HepG2 (cell line): ENCODE data around the gene NOC3L. TPM values are rescaled to one million over a fixed set of nuclear protein-coding genes. Genes with fewer than 3 reads are reported as not detected.

ENCODE experiments used
- ARID2 ChIP-seq: sonication (generic); formaldehyde crosslinking; IDR thresholded peaks from 2 replicates; pipeline ENCODE4 v1.8.1; 2022; ENCODE audit warnings: mild to moderate bottlenecking, missing genetic modification reagents, borderline replicate concordance
- CBFB ChIP-seq: sonication (generic); formaldehyde crosslinking; IDR thresholded peaks from 2 replicates; pipeline ENCODE4 v1.4.0; 2020; ENCODE audit warnings: missing genetic modification reagents
- GFI1 ChIP-seq: sonication (generic); formaldehyde crosslinking; IDR thresholded peaks from 2 replicates; pipeline ENCODE4 v1.5.0; 2020; ENCODE audit warnings: missing genetic modification reagents, mild to moderate bottlenecking, borderline replicate concordance
- KLF11 ChIP-seq: IDR thresholded peaks from 2 replicates; pipeline ENCODE4 v1.6.1; 2016; ENCODE audit warnings: missing compliant biosample characterization
- MAFK ChIP-seq, 2 experiments: IDR thresholded peaks in 1 of 2; conservative IDR thresholded peaks in 1 of 2; 2 replicates each; pipeline ENCODE4 v1.6.1; 2011; ENCODE audit warnings: improper control_type of control experiment in 2 of 2, low read length in 2 of 2
- MED13 ChIP-seq: sonication (generic); formaldehyde crosslinking; IDR thresholded peaks from 2 replicates; pipeline ENCODE4 v1.5.0; 2020; ENCODE audit warnings: missing genetic modification reagents
- ZNF292 ChIP-seq: sonication (generic); formaldehyde crosslinking; IDR thresholded peaks from 2 replicates; pipeline ENCODE4 v1.8.1; 2022; ENCODE audit warnings: mild to moderate bottlenecking, low read depth, missing genetic modification reagents, borderline replicate concordance
- ZNF552 ChIP-seq: sonication (generic); formaldehyde crosslinking; IDR thresholded peaks from 2 replicates; pipeline ENCODE4 v1.9.0; 2022; ENCODE audit warnings: missing genetic modification reagents, mild to moderate bottlenecking, borderline replicate concordance
- ZNF569 ChIP-seq: sonication (generic); formaldehyde crosslinking; IDR thresholded peaks from 2 replicates; pipeline ENCODE4 v1.5.0; 2020; ENCODE audit warnings: mild to moderate bottlenecking, missing genetic modification reagents, moderate library complexity, borderline replicate concordance
- ZNF850 ChIP-seq: sonication (generic); formaldehyde crosslinking; conservative IDR thresholded peaks from 2 replicates; pipeline ENCODE4 v1.9.0; 2021; ENCODE audit warnings: mild to moderate bottlenecking, missing genetic modification reagents
- polyA plus RNA-seq, 8 experiments: library from polyadenylated mRNA; depleted of rRNA in 3 of 8; stranded (reverse) in 7 of 8; unstranded in 1 of 8; fragments of >200 nt; fragmentation: Illumina TruSeq in 4 of 8; extraction: Trizol in 4 of 8; gene quantifications; 2 replicates each; pipeline versions ENCODE4 v1.2.1 to v1.2.3, GENCODE V29; 2011 to 2016; ENCODE audit warnings: low read depth in 4 of 8, missing spikeins in 1 of 8, mixed read lengths in 1 of 8; ENCODE audit not compliant: insufficient read depth in 1 of 8
- total RNA-seq, 5 experiments: library from RNA; depleted of rRNA; stranded (reverse); fragments of >200 nt; fragmentation: Illumina TruSeq; extraction: Trizol; gene quantifications; 2 replicates each; pipeline ENCODE4 v1.2.3, GENCODE V29; 2016; ENCODE audit warnings: low read depth in 1 of 5
- TF ChIP-seq, protein P1 (sequence below): sonication (generic); formaldehyde crosslinking; IDR thresholded peaks from 2 replicates; pipeline ENCODE4 v1.4.0; 2020; ENCODE audit warnings: mild to moderate bottlenecking, missing genetic modification reagents, borderline replicate concordance
- TF ChIP-seq, protein P2 (sequence below): sonication (generic); formaldehyde crosslinking; IDR thresholded peaks from 2 replicates; pipeline ENCODE4 v1.4.0; 2020; ENCODE audit warnings: mild to moderate bottlenecking, missing genetic modification reagents
- TF ChIP-seq, protein P3 (sequence below): sonication (generic); formaldehyde crosslinking; IDR thresholded peaks from 2 replicates; pipeline ENCODE4 v1.5.1; 2020; ENCODE audit warnings: mild to moderate bottlenecking, missing genetic modification reagents
- TF ChIP-seq, protein P4 (sequence below): sonication (generic); formaldehyde crosslinking; IDR thresholded peaks from 2 replicates; pipeline ENCODE4 v1.4.0; 2020; ENCODE audit warnings: missing genetic modification reagents, borderline replicate concordance

The NOC3L gene
- total and polyA plus RNA-seq, 2 of the 13 experiments (the other 11 are each of a cell fraction or from before 2014, with no cell fraction given), result 7.8 to 36.6 TPM

DNA sequence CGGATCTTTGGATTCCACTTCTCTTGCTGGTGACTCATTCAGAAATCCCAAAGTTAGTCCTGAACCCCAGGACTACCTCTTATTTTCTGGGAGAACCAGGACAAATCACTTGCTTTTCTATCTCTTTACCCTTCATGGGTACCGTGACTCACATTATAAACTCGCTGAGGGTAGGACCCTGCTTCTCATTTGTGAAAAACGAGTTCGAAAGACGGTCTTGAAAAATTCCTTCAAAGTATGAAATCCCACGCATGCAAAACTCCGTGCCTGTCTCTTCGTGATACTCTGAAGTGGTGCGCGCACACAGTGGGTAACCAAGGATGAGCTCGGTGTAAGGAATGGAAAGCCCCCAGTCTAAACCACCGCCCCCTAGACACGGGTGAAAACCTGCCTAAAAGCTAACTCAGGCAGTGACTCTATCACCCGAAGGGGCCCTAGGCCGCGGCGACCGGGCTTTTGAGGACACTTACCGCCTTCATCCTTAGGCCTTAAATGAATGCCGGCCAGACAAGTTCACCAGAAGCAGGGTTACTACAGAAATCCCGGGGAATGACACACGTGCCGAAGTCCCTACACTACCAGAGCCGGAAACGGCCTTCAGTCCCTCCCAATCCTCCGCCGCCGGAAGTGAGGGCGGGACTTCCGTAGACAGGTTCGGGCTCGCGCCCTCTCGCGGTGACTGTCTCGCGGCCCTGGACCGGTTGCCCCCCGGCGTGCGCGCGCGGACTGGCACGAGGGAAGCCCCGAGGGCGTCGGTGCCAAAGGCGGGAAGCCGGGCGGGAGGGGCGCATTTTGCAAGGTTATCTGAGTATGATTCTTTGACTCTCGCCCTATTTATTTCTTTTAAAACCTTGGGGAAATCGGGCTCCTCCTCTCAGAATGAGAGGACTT, at the start of gene NOC3L (continued):
- TF ChIP-seq ZNF552 (CRISPR knock-in tag) (peak; percentile 97; the same call in 1 of the 2 replicates), MAFK (conservative IDR thresholded peaks at IDR 0.05 in 1 of 2, IDR thresholded peaks at IDR 0.05 in 1 of 2; ENCODE audit: low read length in 2 of 2) (no peak), ZNF569 (CRISPR knock-in tag) (0 out of 2 replicates have a peak, but pooled peaks have one; percentile 85), GFI1 (CRISPR knock-in tag) (peak; percentile 93), CBFB (peak; percentile 81), ARID2 (CRISPR knock-in tag) (peak; percentile 95), ZNF850 (no peak), MED13 (no peak; the same call in none of the 2 replicates), KLF11 (CRISPR knock-in tag) (peak; percentile 98), ZNF292 (peak; percentile 70; the same call in 1 of the 2 replicates)
- TF ChIP-seq, protein P1, sequence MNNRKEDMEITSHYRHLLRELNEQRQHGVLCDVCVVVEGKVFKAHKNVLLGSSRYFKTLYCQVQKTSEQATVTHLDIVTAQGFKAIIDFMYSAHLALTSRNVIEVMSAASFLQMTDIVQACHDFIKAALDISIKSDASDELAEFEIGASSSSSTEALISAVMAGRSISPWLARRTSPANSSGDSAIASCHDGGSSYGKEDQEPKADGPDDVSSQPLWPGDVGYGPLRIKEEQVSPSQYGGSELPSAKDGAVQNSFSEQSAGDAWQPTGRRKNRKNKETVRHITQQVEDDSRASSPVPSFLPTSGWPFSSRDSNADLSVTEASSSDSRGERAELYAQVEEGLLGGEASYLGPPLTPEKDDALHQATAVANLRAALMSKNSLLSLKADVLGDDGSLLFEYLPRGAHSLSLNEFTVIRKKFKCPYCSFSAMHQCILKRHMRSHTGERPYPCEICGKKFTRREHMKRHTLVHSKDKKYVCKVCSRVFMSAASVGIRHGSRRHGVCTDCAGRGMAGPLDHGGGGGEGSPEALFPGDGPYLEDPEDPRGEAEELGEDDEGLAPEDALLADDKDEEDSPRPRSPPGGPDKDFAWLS, result no peak
- TF ChIP-seq, protein P2, sequence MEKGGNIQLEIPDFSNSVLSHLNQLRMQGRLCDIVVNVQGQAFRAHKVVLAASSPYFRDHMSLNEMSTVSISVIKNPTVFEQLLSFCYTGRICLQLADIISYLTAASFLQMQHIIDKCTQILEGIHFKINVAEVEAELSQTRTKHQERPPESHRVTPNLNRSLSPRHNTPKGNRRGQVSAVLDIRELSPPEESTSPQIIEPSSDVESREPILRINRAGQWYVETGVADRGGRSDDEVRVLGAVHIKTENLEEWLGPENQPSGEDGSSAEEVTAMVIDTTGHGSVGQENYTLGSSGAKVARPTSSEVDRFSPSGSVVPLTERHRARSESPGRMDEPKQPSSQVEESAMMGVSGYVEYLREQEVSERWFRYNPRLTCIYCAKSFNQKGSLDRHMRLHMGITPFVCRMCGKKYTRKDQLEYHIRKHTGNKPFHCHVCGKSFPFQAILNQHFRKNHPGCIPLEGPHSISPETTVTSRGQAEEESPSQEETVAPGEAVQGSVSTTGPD (CRISPR knock-in tag), result no peak
- TF ChIP-seq, protein P3, sequence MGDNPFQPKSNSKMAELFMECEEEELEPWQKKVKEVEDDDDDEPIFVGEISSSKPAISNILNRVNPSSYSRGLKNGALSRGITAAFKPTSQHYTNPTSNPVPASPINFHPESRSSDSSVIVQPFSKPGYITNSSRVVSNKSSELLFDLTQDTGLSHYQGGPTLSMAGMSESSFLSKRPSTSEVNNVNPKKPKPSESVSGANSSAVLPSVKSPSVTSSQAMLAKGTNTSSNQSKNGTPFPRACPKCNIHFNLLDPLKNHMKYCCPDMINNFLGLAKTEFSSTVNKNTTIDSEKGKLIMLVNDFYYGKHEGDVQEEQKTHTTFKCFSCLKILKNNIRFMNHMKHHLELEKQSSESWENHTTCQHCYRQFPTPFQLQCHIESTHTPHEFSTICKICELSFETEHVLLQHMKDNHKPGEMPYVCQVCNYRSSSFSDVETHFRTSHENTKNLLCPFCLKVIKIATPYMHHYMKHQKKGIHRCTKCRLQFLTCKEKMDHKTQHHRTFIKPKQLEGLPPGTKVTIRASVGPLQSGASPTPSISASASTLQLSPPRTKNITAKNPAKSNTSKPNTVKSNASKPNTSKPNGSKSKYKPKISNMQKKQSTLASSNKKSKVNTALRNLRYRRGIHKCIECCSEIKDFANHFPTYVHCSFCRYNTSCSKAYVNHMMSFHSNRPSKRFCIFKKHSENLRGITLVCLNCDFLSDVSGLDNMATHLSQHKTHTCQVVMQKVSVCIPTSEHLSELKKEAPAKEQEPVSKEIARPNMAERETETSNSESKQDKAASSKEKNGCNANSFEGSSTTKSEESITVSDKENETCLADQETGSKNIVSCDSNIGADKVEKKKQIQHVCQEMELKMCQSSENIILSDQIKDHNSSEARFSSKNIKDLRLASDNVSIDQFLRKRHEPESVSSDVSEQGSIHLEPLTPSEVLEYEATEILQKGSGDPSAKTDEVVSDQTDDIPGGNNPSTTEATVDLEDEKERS (CRISPR knock-in tag), result peak; percentile 85
- TF ChIP-seq, protein P4, sequence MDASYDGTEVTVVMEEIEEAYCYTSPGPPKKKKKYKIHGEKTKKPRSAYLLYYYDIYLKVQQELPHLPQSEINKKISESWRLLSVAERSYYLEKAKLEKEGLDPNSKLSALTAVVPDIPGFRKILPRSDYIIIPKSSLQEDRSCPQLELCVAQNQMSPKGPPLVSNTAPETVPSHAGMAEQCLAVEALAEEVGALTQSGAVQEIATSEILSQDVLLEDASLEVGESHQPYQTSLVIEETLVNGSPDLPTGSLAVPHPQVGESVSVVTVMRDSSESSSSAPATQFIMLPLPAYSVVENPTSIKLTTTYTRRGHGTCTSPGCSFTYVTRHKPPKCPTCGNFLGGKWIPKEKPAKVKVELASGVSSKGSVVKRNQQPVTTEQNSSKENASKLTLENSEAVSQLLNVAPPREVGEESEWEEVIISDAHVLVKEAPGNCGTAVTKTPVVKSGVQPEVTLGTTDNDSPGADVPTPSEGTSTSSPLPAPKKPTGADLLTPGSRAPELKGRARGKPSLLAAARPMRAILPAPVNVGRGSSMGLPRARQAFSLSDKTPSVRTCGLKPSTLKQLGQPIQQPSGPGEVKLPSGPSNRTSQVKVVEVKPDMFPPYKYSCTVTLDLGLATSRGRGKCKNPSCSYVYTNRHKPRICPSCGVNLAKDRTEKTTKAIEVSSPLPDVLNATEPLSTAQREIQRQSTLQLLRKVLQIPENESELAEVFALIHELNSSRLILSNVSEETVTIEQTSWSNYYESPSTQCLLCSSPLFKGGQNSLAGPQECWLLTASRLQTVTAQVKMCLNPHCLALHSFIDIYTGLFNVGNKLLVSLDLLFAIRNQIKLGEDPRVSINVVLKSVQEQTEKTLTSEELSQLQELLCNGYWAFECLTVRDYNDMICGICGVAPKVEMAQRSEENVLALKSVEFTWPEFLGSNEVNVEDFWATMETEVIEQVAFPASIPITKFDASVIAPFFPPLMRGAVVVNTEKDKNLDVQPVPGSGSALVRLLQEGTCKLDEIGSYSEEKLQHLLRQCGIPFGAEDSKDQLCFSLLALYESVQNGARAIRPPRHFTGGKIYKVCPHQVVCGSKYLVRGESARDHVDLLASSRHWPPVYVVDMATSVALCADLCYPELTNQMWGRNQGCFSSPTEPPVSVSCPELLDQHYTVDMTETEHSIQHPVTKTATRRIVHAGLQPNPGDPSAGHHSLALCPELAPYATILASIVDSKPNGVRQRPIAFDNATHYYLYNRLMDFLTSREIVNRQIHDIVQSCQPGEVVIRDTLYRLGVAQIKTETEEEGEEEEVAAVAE (CRISPR knock-in tag), result peak; percentile 91
